Left kidney (tissue), 1 donor: ENCODE measurements around the gene TMED3. TPM values are rescaled to one million over a fixed set of nuclear protein-coding genes. Genes with fewer than 3 reads are reported as not detected.

Source experiments
- polyA plus RNA-seq: library from polyadenylated mRNA; unstranded; fragments of 120-200 nt; gene quantifications from one replicate; pipeline ENCODE4 v1.2.1, GENCODE V29; 2013; ENCODE audit not compliant: insufficient read length

Gene TMED3
- polyA plus RNA-seq, 1 donor = 56.6 TPM

Other genes starting within 250 kb of the TMED3 start
- 0.48 TPM for gene RASGRF1, start 220.3 kb upstream of the TMED3 start, polyA plus RNA-seq
- gene ANKRD34C, start 28.4 kb upstream of the TMED3 start, polyA plus RNA-seq = 0.10 TPM
- gene MINAR1, start 121.2 kb downstream of the TMED3 start, polyA plus RNA-seq = 1.6 TPM